Neural progenitor cell (in vitro differentiated cells): ENCODE measurements around the gene MAP7D2.
"Not testable (repeated sequence)": the region's sequence is repeated elsewhere in the genome, so short reads cannot be mapped to it uniquely, and the experiment has no call there.

Source experiments
- EZH2 ChIP-seq: fragments of 200-600 bp; sonication (generic); IDR thresholded peaks from 2 replicates; pipeline ENCODE4 v1.6.1; 2017; ENCODE audit warnings: antibody characterized with exemption, mild to moderate bottlenecking, moderate library complexity
- EZH2phosphoT487 ChIP-seq: fragments of 200-600 bp; sonication (generic); IDR thresholded peaks from 2 replicates; pipeline ENCODE4 v1.6.1; 2017; ENCODE audit warnings: antibody characterized with exemption
- TF ChIP-seq, protein P1 (sequence below): fragments of 200-600 bp; sonication (generic); IDR thresholded peaks from 2 replicates; pipeline ENCODE4 v1.5.1; 2017; ENCODE audit warnings: antibody characterized with exemption, mild to moderate bottlenecking

DNA sequence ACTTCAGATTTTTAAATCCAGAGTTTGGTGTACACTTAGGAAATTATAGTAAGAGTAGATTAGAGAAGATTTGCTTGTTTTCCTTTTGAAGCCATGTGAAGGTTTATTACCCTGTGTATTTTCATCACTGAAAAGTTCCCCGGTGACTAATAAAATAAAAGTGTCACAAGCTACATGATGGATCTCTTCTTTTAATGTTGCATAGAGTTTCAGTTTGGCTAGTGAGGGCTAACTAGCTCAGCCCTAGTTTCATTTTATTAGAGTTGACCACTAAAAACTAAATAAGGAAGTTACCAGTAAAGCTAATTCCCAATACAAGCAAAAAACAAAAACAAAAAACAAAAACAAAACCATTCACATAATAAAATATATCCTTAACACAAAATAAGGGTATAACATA is 10.1 kb upstream of the MAP7D2 start:
- TF ChIP-seq EZH2phosphoT487, EZH2: not testable (repeated sequence)
- TF ChIP-seq, protein P1, sequence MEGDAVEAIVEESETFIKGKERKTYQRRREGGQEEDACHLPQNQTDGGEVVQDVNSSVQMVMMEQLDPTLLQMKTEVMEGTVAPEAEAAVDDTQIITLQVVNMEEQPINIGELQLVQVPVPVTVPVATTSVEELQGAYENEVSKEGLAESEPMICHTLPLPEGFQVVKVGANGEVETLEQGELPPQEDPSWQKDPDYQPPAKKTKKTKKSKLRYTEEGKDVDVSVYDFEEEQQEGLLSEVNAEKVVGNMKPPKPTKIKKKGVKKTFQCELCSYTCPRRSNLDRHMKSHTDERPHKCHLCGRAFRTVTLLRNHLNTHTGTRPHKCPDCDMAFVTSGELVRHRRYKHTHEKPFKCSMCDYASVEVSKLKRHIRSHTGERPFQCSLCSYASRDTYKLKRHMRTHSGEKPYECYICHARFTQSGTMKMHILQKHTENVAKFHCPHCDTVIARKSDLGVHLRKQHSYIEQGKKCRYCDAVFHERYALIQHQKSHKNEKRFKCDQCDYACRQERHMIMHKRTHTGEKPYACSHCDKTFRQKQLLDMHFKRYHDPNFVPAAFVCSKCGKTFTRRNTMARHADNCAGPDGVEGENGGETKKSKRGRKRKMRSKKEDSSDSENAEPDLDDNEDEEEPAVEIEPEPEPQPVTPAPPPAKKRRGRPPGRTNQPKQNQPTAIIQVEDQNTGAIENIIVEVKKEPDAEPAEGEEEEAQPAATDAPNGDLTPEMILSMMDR: not testable (repeated sequence)
